ENCODE results near the gene TMTC2.

The TMTC2 gene

DNA sequence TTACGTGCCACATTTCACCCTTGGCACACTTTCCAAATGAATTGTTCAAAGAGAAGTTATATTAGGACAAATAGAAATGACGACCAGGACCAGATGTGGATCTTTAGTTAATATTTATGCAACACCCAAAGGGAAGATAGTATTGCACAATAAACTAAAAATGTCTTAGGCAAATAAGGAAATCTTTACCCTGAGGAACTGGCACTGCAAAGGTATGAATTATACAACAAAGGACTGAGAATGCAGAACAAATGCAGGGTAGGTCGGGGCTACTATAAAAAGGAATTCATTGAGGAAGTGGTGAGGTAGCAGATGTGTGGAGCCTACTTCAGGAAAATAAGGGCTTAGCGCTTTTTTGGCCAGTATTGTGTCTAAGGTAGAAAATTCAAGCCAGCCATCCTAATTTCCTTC lies 3.9 kb upstream of the TMTC2 start:
- DNase-seq = no peak

- DNase-seq = peak; percentile 94 to 96
Measured at GRCh38 chr12:82685790-82686167, 927 bp upstream of the TMTC2 start.

DNA sequence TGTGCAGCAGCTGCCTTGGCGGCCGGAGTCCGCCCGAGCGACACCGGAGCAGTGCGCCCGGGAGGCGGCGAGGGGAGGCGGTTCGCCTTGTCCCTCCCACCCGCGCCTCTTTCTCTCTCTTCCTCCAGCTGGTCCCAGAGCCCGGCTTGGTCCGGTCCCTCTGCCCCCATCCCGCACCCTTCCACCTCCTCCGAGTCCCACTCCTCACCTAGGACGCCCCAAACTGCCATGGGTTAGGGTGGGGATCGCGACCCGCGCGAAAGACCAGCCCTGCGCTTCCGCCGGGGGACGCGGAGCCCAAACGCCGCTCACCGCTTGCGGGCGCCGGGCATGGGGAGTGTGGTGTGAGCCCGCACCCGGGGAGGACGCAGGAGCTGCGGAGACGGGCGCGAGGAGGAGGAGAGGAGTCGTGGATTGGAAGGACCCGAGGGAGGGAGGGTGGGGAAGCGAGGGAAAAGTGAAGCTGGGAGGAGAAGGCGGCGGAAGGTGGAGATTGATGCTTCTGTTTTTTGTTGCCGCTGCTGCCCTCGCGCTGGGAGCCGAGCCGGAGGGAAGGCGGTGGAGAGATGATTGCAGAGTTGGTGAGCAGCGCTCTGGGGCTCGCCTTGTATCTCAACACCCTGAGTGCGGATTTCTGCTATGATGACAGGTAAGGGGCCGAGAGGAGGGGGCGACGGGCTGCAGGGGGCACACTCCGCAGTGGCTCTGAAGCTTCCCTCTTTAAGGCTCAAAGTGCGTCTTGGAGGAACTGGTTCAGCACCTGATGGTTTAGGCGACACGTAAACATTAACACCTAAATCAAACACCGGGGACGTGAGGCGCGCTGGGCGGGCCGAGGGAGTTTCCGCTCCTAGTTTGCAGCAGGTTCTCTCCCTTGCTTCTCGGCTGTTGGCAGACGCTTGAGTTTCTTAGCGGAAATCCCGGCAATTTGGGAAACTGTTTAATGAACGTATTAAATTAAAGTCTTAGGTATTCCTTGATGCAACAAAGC lies 610 bp downstream of the TMTC2 start:
- DNase-seq = peak; percentile 57 to 72

- DNase-seq = no peak
Measured at GRCh38 chr12:82688035-82688501, 1.4 kb downstream of the TMTC2 start.

- no peak for DNase-seq
Measured at GRCh38 chr12:82688596-82688995, 1.9 kb downstream of the TMTC2 start.

- no peak for DNase-seq
Measured at GRCh38 chr12:82690006-82690405, 3.3 kb downstream of the TMTC2 start.

DNA sequence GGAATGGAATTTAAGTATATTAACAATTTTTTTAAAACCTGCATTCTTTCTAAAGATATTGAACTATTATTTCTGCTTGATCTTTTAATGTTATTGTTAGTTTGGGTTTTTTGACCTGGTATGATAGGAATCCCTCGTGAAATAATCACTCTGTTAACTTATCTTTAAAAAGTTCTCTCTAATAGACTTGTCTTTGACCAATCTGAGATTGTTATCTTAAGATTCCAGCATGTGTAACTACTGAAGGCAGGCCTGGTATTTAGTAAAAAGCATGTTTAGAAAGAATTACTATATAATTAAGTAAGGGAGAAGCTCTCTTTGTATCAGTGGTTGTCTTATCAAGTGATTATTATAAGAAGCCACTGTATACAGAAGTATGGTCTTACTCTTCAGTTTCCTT lies 4.8 kb downstream of the TMTC2 start:
- no peak for DNase-seq

GRCh38 chr12:82694276-82694675 lies 7.6 kb downstream of the TMTC2 start:
- DNase-seq = no peak

DNA sequence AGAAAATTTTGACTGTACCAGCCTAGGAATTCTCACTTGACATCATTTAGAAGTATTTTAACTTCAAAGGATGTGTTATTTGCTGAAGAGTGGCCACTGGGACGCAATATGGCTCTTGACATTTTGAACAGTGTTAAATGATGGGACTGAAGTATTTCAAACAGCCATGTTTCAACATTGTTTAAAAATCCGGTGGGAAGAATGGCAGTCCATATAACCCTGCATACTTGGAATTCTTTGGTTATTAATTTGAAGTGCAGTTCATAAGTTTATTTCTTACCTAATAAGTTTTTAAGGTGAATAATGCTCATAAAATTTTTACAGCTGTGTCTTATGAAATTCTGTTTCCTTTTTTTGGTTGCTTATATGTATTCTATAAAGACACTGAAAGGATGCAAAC lies 8.3 kb downstream of the TMTC2 start:
- DNase-seq = no peak

- no peak for DNase-seq
Measured at GRCh38 chr12:82695531-82695930, 8.8 kb downstream of the TMTC2 start.

DNA sequence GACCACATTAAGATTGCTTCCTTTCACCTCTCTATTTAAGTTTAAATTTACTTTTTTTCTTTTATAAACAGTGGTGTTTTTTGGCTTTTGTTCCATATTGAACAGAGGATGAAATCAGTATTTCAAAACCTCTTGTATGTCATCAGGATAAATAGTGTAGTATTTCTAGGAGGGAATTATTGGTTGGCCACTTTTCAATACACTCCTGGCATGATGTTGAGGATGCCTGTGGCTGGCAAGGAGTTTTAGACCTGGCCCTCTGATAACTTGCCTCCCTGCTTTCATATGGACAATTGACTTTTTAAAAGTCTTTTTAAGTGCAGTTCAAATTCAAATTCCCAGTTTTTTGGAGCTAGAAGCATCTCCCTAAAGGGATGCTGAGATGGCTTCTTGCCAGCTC lies 9.8 kb downstream of the TMTC2 start:
- DNase-seq = no peak

DNA sequence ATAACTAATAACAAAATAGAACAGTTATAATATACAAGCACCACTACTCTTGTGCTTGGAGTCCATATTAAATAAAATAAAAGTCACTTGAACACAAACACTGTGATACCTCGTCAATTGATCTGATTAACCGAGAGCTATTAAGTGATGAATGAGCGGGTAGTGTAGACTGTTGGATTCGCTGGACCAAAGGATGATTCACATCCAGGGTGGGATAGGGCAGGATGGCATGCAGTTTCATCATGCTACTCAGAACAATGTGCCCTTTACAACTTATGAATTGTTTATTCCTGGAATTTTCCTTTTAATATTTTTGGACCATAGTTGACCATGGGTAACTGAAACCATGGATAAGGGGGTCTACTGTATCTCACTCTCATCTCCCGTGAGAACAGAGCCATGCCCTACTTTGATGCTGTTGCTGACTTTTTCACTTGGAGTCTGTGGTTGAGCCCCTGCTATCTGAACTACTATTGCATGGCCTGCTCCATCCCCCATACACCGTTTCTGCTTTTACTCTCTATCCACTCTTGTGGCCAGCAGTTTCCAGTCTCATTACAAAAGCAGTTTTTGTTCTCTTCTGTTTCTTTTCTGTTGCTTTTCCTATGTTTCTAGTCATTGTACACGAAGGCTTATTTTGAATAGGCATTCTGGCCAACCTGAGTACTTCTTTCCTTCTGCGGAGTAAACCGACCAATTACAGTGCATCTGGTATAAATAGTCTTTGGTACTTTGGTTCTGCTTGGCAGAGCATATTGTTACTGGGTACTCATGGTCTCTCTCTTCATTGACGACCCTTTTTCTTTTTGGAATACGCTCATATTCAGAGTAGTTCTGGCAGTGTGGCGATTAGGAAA lies 12.2 kb downstream of the TMTC2 start:
- DNase-seq = no peak

GRCh38 chr12:82705774-82706173 lies 19.1 kb downstream of the TMTC2 start:
- no peak for DNase-seq

- DNase-seq = no peak
Measured at GRCh38 chr12:82708061-82708879, 21.6 kb downstream of the TMTC2 start.

- no peak for DNase-seq
Measured at GRCh38 chr12:82709794-82710355, 23.2 kb downstream of the TMTC2 start.

DNA sequence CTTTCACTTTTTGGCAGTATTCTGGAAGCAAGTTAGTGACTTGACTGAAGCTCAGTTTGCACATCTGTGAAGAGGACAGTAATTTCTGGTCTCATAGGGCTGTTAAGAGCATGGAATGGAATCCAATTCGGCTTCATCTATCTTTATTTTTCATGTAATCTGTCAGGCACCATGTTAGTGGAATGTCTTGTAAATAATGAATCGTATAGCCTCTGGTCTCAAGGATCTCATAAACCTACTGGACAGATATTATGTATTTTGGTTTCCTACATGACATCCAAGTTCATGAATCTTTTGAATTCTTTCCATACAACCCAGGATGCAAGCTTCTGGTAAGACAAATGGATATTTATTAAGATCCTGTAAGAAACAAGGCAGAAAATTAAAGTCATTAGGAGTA lies 24.0 kb downstream of the TMTC2 start:
- DNase-seq = no peak

DNA sequence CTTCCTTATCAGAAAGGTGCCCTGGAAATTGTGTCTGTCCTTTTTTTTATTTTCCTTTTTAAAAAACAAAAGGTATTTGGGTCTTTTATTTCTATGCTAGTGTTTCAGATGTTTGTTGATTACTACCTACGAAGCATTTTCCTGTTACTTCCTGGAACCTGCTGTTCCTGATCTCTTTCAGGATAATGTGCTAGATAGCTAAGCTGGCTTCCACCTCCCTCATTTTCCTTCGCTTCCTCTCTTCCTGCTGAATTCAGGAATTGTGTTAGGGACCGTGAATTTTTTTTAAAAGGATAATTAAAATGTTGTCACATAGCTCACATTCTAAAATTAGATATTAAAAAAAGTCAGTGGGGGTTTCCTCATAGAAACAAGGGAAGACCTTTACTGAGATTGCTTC lies 27.7 kb downstream of the TMTC2 start:
- no peak for DNase-seq

- DNase-seq = no peak
Measured at GRCh38 chr12:82721726-82722125, 35.0 kb downstream of the TMTC2 start.

- no peak for DNase-seq
Measured at GRCh38 chr12:82723093-82723492, 36.4 kb downstream of the TMTC2 start.

- DNase-seq = no peak
Measured at GRCh38 chr12:82723891-82724290, 37.2 kb downstream of the TMTC2 start.

DNA sequence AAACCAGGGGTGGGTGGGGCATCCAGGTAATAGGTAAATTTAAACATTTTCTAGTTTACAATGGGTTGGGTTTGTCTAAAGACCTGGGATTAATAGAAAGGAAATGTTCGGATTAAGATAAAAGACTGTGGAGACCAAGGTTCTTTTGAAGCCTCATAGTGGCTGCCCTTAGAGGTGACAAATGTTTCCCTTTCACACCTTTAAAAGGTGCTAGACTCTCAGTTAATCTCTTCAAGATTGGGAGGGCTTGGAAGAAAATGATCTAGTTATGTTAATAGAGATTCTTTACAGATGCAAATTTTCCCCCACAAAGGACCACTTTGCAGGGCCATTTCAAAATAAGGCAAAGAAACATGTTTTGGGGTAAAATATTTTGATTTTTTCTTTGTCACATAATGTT lies 39.0 kb downstream of the TMTC2 start:
- DNase-seq = no peak

GRCh38 chr12:82727886-82728285 lies 41.2 kb downstream of the TMTC2 start:
- DNase-seq = no peak

DNA sequence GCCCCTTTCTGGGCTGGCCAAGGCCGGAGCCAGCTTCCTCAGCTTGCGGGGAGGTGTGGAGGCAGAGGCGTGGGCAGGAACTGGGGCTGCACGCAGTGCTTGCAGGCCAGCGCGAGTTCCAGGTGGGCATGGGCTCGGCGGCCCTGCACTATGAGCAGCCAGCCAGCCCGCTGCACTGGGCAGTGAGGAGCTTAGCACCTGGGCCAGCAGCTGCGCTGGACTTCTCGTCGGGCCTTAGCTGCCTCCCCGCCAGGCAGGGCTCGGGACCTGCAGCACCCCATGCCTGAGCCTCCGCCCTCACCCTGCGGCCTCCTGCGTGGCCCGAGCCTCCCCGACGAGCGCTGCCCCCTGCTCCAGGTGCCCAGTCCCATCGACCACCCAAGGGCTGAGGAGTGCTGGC lies 42.0 kb downstream of the TMTC2 start:
- DNase-seq = no peak
